Naive thymus-derived CD8-positive, alpha-beta T cell (primary cell): ENCODE results near the gene RNF223. TPM values are rescaled to one million over a fixed set of nuclear protein-coding genes. Genes with fewer than 3 reads are reported as not detected.

Source experiments
- ATAC-seq, 2 donors: fragments of 150-1000 bp; cut with Tn5 transposase in 1 of 2; sonication (Bioruptor Pico), chemical (Tn5 transposase) in 1 of 2; 1 replicate in 1 of 2; 2 replicates in 1 of 2; pipeline ENCODE4 v1.10.0; 2021; ENCODE audit warnings: mild to moderate bottlenecking in 2 of 2, moderate library complexity in 2 of 2
- POLR2A ChIA-PET: fragments of 350-600 bp; sonication (Branson Sonifier 250); formaldehyde crosslinking; loops from one replicate; lab custom pipeline; 2021; ENCODE audit warnings: antibody characterized with exemption; lab: Charles Lee
- DNase-seq, 10 donors: peaks; one replicate each; pipeline versions ENCODE4 v3.0.0 to v3.0.0-alpha.2; 2020 to 2022
- H3K27ac Mint-ChIP-seq, 10 donors: one replicate each; pipeline ENCODE4 v1.8.0; 2020 to 2022; ENCODE audit warnings: mild to moderate bottlenecking in 10 of 10, mixed read lengths in 10 of 10, moderate library complexity in 4 of 10, inconsistent platforms in 1 of 10
- H3K27me3 Mint-ChIP-seq, 5 donors: one replicate each; pipeline ENCODE4 v1.8.0; 2021 to 2022; ENCODE audit warnings: mixed read lengths in 5 of 5
- H3K36me3 Mint-ChIP-seq, 3 donors: one replicate each; pipeline ENCODE4 v1.8.0; 2020 to 2022; ENCODE audit warnings: mixed read lengths in 3 of 3, mild to moderate bottlenecking in 2 of 3, inconsistent platforms in 1 of 3
- H3K4me1 Mint-ChIP-seq, 4 donors: one replicate each; pipeline ENCODE4 v1.8.0; 2021 to 2022; ENCODE audit warnings: mixed read lengths in 4 of 4
- H3K4me3 Mint-ChIP-seq, 10 donors: one replicate each; pipeline ENCODE4 v1.8.0; 2020 to 2022; ENCODE audit warnings: mild to moderate bottlenecking in 10 of 10, mixed read lengths in 10 of 10, moderate library complexity in 6 of 10, inconsistent platforms in 1 of 10
- H3K9me3 Mint-ChIP-seq, 9 donors: one replicate each; pipeline ENCODE4 v1.8.0; 2020 to 2022; ENCODE audit warnings: mixed read lengths in 9 of 9, mild to moderate bottlenecking in 3 of 9, inconsistent platforms in 1 of 9, moderate library complexity in 1 of 9
- polyA plus RNA-seq, 3 donors: library from polyadenylated mRNA; unstranded; fragments of 300-500 nt; fragmentation: Illumina TruSeq; gene quantifications; one replicate each; pipeline ENCODE4 v1.2.3, GENCODE V29; 2021
- total RNA-seq, 8 experiments: library from RNA in 2 of 8; stranded (reverse) in 2 of 8; gene quantifications; one replicate each; pipeline ENCODE4 v1.2.3 and lab custom pipeline; 2021 to 2026

RNF223 gene
- total and polyA plus RNA-seq, 5 experiments from 2014 or later = not detected

GRCh38 chr1:1091344-1092148 lies 17.4 kb upstream of the RNF223 start:
- Mint-ChIP-seq H3K27me3 (no peaks in the 10 kb centered on the region), H3K4me1 (peaks cover 0 to 6% (median 2%) of the 10 kb centered on the region in 4 donors), H3K27ac (no peak overlapping the region), H3K4me3 (no peak overlapping the region), H3K9me3 (peaks cover 0 to 2% (median 0%) of the 10 kb centered on the region in 9 donors), H3K36me3 (peaks cover 0 to 3% (median 0%) of the 10 kb centered on the region in 3 donors)
- POLR2A ChIA-PET = interaction anchor here (1.0 kb wide), 1 partner anchor 27 kb away, joined by 3 read pairs; no protein-coding TSS in a partner anchor
- DNase-seq = peak in 1 of 10 donors; percentile 53
- ATAC-seq = no peak

GRCh38 chr1:1090424-1091343 lies 16.6 kb upstream of the RNF223 start:
- Mint-ChIP-seq H3K9me3 (peaks cover 0 to 2% (median 0%) of the 10 kb centered on the region in 9 donors), H3K4me1 (peaks cover 0 to 6% (median 2%) of the 10 kb centered on the region in 4 donors), H3K4me3 (no peak overlapping the region), H3K27me3 (no peaks in the 10 kb centered on the region), H3K36me3 (peaks cover 0 to 4% (median 0%) of the 10 kb centered on the region in 3 donors), H3K27ac (no peak overlapping the region)
- ATAC-seq (no peak), DNase-seq (peak in 1 of 10 donors; percentile 57)
- POLR2A ChIA-PET = no interaction called here

- Mint-ChIP-seq H3K27me3 (no peaks in the 10 kb centered on the region), H3K4me3 (no peak overlapping the region), H3K27ac (peak overlapping the region in 2 of 10 donors; percentile 43 to 59), H3K9me3 (peaks cover 0 to 2% (median 0%) of the 10 kb centered on the region in 9 donors), H3K4me1 (peaks cover 0 to 6% (median 2%) of the 10 kb centered on the region in 4 donors), H3K36me3 (peaks cover 0 to 4% (median 0%) of the 10 kb centered on the region in 3 donors)
- ATAC-seq (no peak), DNase-seq (no peak)
- POLR2A ChIA-PET = no interaction called here
These were observed 15.8 kb upstream of the RNF223 start for GRCh38 chr1:1089731-1090423.

- H3K27me3 Mint-ChIP-seq = no peaks in the 10 kb centered on the region
- no peaks in the 10 kb centered on the region for H3K9me3 Mint-ChIP-seq
- H3K4me3 Mint-ChIP-seq = no peak overlapping the region
- ATAC-seq (no peak), DNase-seq (peak in 2 of 10 donors; percentile 5 to 53)
- H3K27ac Mint-ChIP-seq = no peak overlapping the region
- H3K36me3 Mint-ChIP-seq = peaks cover 0 to 4% (median 0%) of the 10 kb centered on the region in 3 donors
- POLR2A ChIA-PET = no interaction called here
- H3K4me1 Mint-ChIP-seq = peaks cover 0 to 6% (median 2%) of the 10 kb centered on the region in 4 donors
These were observed 14.9 kb upstream of the RNF223 start for GRCh38 chr1:1088801-1089680.

DNA sequence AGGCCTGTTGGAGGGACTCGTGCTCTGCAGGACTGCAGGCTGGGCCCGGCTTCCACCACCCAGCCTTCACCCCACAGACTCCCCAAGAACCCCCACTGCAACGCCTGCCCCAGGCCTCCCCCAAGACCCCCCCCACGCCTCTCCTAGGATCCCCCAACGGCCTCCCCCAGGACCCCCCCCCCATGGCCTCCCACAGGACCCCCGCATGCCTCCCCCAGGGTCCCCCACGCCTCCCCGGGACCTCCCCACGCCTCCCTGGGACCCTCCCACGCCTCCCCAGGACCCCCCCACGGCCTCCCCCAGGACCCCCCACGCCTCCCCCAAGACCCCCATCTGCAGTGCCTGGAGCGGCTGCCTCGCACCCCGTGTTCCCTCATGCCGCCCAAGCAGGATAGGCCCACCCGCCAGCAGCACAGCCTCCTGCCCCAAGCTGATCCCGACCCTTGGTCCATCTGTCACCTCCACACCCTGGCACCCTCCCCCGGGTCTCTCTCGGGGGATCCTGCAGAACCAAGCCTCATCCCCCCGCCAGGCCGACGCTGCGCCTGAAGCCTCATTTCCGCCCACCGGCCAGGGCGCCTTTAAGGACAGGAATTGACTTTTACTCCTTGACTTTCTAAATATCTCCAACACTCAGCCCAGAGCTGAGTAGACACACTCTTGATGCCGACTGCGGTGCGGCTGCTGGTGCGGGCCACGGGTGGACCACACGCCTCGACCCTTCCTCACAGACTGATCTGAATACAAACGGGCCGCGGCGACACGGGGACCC lies 14.1 kb upstream of the RNF223 start:
- H3K4me3 Mint-ChIP-seq = peak overlapping the region in 1 of 10 donors; percentile 19
- H3K27ac Mint-ChIP-seq = no peak overlapping the region
- no peaks in the 10 kb centered on the region for H3K9me3 Mint-ChIP-seq
- POLR2A ChIA-PET = no interaction called here
- ATAC-seq = no peak
- H3K4me1 Mint-ChIP-seq = peaks cover 0 to 6% (median 3%) of the 10 kb centered on the region in 4 donors
- no peak for DNase-seq
- H3K36me3 Mint-ChIP-seq = peaks cover 0 to 5% (median under 1%) of the 10 kb centered on the region in 3 donors
- no peaks in the 10 kb centered on the region for H3K27me3 Mint-ChIP-seq

DNA sequence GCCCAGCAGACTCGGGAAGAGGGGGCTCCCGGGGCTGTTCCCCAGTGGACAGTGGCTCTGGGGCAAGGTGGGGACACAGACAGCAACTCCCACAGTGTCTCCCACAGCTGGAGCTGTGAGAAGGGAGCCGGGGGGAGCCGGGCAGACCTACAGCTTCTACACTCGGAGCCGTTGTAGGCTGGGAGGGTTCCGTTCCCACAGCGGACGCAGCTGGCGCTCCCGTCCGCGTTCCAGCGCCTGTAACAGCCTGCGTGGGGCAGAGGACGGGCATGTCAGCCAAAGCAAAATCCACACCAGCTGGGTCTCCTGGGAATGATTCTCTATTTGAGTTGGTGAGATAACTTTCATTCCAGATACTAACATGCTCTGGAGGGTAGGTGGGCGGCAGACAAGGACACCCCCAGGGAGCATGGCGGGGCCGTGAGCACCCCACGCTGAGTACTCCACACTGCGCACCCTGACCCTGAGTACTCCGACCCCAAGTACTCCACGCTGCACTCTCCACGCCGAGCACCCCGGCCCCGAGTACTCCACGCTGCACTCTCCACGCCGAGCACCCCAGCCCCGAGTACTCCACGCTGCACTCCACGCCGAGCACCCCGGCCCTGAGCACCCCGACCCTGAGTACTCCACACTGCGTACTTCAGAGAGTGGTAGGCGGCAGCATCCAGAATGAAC lies 13.4 kb upstream of the RNF223 start:
- H3K27ac Mint-ChIP-seq = no peak overlapping the region
- peaks cover 0 to 4% (median 1%) of the 10 kb centered on the region in 3 donors for H3K36me3 Mint-ChIP-seq
- POLR2A ChIA-PET = no interaction called here
- DNase-seq (peak in 1 of 10 donors; percentile 54), ATAC-seq (no peak)
- H3K4me1 Mint-ChIP-seq = peaks cover 0 to 3% (median 1%) of the 10 kb centered on the region in 4 donors
- H3K9me3 Mint-ChIP-seq = no peaks in the 10 kb centered on the region
- H3K4me3 Mint-ChIP-seq = no peak overlapping the region
- H3K27me3 Mint-ChIP-seq = no peaks in the 10 kb centered on the region

GRCh38 chr1:1086911-1087341 lies 12.8 kb upstream of the RNF223 start:
- DNase-seq = no peak
- peak overlapping the region in 1 of 10 donors; percentile 61 for H3K27ac Mint-ChIP-seq
- peaks cover 0 to 3% (median 1%) of the 10 kb centered on the region in 4 donors for H3K4me1 Mint-ChIP-seq
- no peaks in the 10 kb centered on the region for H3K27me3 Mint-ChIP-seq
- peaks cover 0 to 4% (median 1%) of the 10 kb centered on the region in 3 donors for H3K36me3 Mint-ChIP-seq
- no peaks in the 10 kb centered on the region for H3K9me3 Mint-ChIP-seq
- no peak overlapping the region for H3K4me3 Mint-ChIP-seq
- POLR2A ChIA-PET = interaction anchor here (0.6 kb wide), 1 partner anchor 26 kb away, joined by 3 read pairs; no protein-coding TSS in a partner anchor
- no peak for ATAC-seq

- no peak for DNase-seq
- H3K9me3 Mint-ChIP-seq = no peaks in the 10 kb centered on the region
- ATAC-seq = no peak
- peak overlapping the region in 2 of 10 donors; percentile 9 to 61 for H3K27ac Mint-ChIP-seq
- POLR2A ChIA-PET = interaction anchor here (0.6 kb wide), 1 partner anchor 27 kb away, joined by 3 read pairs; no protein-coding TSS in a partner anchor
- H3K4me1 Mint-ChIP-seq = peaks cover 0 to 3% (median 1%) of the 10 kb centered on the region in 4 donors
- no peaks in the 10 kb centered on the region for H3K27me3 Mint-ChIP-seq
- no peak overlapping the region for H3K4me3 Mint-ChIP-seq
- H3K36me3 Mint-ChIP-seq = peaks cover 0 to 4% (median 1%) of the 10 kb centered on the region in 3 donors
These were observed 12.1 kb upstream of the RNF223 start for GRCh38 chr1:1085911-1086841.

DNA sequence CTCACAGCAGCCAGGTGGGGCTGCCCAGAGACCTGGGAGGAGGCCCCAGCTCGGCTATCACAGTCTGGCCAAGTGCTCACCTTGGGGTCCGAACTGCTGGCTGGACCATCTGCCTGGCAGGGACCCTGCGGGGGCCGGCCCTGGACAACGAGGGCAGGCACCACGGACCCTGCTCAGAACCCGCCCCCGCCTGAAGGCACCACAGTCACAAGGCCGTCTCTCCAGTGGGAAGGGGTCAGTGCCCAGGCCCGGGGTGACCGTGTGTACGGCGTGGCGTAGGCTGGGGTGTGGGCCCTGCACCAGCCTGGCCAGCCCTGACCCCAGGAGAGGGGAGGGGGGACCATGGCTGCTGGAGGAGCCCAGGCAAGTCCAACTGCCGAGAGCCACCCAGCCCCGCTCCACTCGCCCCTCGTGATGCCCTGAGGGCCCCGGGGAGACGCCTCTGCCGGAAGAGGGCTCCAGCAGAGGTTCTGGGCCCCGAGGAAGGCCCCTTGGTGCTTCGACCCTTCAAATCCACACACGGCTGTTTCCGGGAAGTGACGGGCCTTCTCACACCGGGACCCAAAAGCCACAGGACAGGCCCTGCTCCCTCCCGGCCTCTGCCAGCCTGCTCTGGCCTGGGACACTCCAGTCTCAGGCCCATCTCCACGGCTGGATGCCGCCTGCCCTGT lies 11.2 kb upstream of the RNF223 start:
- Mint-ChIP-seq H3K36me3 (peaks cover 0 to 4% (median 1%) of the 10 kb centered on the region in 3 donors), H3K4me1 (peaks cover 0 to 3% (median 1%) of the 10 kb centered on the region in 4 donors), H3K9me3 (no peaks in the 10 kb centered on the region)

More for the DNA sequence above, 11.2 kb upstream of the RNF223 start:
- POLR2A ChIA-PET = no interaction called here
- ATAC-seq = no peak
- Mint-ChIP-seq H3K27ac (no peak overlapping the region), H3K4me3 (no peak overlapping the region), H3K27me3 (no peaks in the 10 kb centered on the region)
- peak in 1 of 10 donors; percentile 58 for DNase-seq
